Activated T-cell treated with anti-CD3 and anti-CD28 coated beads, Interleukin-2, amount 50 U/mL, for 1 hour (primary cell): ENCODE measurements around the gene CRTAC1.
A peak's percentile ranks its signal among the peaks of the same experiment; 100 is the strongest.

Experiments
- DNase-seq: peaks from one replicate; pipeline ENCODE4 v3.0.0-alpha.2; 2020

Gene CRTAC1

GRCh38 chr10:97894092-97894491, 136.3 kb downstream of the CRTAC1 start:
- DNase-seq = no peak

DNA sequence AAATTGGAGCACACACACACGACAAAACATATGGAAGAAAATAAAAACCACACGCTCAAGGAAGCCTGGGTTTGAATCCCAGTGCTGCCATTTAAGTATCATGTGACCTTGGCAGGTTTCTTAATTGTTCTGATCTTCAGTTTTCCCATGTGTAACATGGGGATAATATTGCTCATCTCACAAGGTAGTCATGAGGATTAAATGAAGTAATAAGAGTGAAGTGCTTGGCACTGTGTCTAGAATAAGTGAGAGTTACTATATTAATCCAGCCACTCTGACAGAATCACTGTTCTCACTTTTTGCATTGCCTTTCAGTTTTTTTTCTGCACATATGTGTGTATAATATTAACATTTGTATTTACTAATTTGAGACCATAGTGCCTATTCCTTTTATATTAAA, 137.5 kb downstream of the CRTAC1 start:
- no peak for DNase-seq

DNA sequence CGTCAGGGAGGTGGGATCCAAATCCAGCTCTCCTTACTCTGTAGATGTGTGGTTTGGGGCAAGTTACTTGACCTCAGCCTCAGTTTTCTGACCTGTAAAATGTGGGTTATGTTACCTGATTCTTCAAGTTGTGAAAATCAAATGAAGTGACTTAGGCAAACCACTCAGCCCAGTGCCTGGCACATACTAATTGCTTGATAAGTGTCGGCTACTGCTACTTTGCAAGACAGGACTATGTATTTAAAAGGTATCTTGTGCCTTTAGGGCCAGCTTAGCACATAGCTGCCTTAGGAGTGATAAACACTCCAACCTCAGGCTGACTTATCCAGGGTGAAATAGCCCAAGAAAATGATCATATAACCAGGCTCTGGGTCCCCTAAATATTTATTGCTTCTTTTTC, 137.9 kb downstream of the CRTAC1 start:
- DNase-seq = no peak

- no peak for DNase-seq
Measured at GRCh38 chr10:97891497-97892167, 138.8 kb downstream of the CRTAC1 start.

DNA sequence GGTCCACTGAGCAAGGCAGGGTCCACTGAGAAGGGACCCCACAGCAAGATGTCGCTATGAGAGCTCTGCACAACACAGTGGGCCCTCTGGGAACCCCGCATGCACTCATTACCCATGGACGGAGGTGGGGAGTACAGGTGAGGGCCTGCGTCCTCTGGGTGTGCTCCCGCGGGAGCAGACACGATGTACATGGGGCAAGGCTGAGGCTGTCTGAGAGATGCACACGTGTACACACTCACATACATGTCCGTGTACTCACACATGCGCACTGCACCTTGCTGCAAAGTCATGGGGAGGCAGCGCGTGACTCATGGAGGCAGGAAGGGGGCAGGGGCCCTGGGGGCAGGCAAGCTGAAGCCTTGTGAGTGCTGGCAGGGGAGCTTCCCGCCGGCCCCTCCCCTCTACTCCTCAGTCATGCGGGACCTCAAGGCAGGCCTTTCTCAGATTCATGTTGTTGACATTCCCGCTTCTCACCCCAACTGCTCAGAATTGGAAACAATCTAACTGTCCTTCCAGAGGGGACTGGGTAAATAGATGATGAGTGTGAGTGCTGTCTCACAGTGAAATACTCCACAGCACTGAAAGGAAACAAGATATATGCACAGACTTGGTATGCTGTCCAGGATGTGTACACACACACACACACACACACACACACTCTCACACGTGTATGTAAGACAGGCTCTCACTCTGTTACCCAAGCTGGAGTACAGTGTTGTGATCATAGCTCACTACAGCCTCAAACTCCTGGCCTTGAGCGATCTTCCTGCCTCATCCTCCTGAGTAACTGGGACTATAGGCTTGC, 140.8 kb downstream of the CRTAC1 start:
- no peak for DNase-seq

- DNase-seq = no peak
Measured at GRCh38 chr10:97888641-97889262, 141.7 kb downstream of the CRTAC1 start.

DNA sequence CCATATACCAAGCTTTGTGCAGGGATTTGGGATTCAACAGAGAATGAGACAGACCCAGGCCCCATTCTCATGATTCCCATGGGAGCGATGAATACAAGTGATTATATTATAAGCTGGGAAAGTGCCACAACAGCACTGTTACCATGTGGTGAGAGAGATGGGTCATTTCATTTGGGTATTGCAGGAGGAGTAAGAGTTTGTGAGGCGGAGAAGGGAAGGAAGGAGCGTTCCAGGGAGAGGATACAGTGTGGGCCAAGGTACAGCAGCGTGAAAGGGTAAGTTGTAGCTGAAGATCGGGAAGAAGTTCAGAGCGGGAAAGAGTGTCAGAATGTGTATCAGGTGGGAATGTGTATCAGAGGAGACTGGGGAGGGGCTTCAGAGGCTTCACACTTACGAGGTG, 142.3 kb downstream of the CRTAC1 start:
- no peak for DNase-seq

DNA sequence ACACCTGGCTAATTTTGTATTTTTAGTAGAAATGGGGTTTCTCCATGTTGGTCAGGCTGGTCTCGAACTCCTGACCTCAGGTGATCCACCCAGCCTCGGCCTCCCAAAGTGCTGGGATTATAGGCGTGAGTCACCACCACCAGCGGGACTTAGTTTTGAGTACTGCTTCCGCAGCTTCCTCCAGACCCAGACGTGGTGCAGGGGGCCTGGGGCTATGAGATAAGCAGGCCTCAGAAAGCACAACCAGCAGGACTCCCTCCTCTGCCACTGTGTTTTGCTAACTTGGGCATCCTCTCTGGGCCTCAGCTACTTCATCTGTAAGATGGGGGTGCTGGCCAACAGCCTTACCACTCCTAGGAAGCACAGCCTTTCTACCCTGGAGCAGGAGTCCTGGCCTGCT, 143.0 kb downstream of the CRTAC1 start:
- DNase-seq = no peak

GRCh38 chr10:97886286-97886685, 144.1 kb downstream of the CRTAC1 start:
- no peak for DNase-seq

GRCh38 chr10:97883092-97883485, 147.3 kb downstream of the CRTAC1 start:
- no peak for DNase-seq

DNA sequence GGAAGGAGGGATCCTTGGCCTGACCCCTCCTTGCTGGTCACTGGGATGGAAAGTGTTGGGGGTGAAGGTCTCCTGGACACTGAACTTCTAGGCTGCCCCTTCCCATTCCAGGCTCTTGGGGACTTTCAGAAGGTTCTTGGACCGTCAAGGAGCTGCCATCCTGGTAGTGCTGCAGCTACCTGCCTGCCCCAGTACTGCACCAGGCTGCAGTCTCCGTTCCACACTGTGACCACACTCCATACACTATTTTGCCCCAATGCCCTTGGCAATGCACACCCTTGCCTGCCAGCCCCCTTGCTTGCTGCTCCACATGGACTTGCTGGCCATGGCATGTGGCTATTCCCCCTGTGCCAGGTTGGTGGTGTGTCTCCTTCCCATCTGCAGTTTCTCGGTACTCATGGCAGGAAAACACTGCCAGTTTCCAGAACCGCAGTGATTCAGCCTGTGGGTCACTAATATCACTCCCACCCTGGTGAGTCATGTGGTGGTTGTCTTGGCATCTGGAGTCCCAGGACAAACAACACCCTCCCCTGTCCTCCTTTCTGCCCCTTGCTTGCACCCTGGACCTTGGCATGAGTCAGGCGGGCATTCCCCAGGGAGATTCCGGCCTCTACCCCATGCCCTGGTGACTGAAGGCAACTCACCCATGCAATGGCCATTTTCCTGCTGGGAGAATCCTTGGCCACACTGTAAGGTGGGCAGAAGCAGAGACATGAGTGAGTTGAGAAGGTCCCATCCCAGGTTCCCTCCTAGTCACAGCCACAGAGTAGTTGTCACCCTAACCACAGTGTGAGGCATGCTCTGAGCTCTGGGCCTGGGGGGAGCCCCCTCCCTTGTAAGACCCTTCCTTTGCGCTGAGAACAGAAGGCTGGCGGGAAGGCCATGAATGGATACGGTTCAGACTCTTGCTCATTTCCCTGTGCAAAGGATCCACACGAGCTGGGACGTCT, 148.0 kb downstream of the CRTAC1 start:
- DNase-seq = no peak

DNA sequence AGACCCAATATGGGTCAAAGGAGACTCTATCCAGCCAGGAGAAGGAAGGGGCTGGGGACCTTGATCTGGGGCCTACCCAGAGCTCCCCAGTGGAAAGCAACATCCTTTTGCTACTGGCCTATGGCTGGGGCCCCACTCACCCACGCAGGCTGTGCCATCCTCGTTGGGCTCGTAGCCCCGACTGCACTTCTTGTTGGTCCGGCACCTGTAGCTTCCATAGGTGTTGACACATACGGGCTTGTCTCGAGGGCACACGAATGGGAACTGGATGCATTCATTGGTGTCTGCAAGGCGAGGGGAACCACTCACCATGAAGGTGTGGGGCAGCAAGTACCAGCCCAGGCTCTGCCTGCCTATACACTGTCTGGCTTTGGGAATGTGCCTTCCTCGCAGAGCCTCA, 150.3 kb downstream of the CRTAC1 start:
- DNase-seq = no peak

GRCh38 chr10:97879241-97879640, 151.2 kb downstream of the CRTAC1 start:
- DNase-seq = no peak

GRCh38 chr10:97876402-97876801, 154.0 kb downstream of the CRTAC1 start:
- DNase-seq = no peak

GRCh38 chr10:97875391-97875790, 155.0 kb downstream of the CRTAC1 start:
- no peak for DNase-seq

- DNase-seq = no peak
Measured at GRCh38 chr10:97874332-97874731, 156.1 kb downstream of the CRTAC1 start.

DNA sequence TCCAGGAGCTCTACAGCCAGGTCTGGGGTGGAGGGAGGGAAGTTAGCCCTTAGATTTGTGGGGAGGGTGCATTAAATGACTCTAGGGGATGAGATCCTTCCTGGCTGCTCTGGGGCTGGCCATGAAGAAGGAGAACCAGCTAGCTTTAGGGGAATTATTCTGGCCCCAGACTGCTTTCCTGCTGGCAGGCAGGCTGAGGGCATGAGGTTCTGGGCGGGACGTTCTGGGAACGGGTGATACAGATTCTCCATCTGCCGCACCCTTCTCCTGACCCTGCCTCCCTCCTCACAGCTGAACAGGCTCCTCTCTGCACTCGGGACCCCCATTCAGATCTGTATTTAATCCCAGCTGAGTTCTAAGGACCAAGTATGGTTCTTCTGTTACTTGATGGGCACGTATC, 156.9 kb downstream of the CRTAC1 start:
- no peak for DNase-seq

DNA sequence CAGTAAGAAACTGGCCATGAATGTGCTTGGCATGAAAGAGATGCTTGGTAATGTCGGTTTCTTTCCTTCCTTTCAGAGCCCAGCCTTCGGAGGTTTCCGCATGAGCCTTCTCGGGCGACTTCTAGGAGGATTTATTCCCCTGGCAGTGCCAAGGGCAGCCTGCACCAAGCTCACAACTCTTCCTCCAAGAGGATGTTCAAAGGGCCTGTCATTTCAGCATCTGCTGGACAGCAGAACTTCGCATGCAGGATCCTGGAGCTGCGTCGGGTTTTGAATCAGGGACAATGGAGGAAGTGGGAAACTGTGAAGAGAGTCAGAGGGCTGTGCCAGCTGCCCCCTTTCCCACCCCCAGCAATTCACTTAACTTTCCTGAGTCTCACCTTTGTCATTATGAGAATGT, 159.4 kb downstream of the CRTAC1 start:
- no peak for DNase-seq

GRCh38 chr10:97869091-97870042, 161.1 kb downstream of the CRTAC1 start:
- peak; percentile 81 for DNase-seq

DNA sequence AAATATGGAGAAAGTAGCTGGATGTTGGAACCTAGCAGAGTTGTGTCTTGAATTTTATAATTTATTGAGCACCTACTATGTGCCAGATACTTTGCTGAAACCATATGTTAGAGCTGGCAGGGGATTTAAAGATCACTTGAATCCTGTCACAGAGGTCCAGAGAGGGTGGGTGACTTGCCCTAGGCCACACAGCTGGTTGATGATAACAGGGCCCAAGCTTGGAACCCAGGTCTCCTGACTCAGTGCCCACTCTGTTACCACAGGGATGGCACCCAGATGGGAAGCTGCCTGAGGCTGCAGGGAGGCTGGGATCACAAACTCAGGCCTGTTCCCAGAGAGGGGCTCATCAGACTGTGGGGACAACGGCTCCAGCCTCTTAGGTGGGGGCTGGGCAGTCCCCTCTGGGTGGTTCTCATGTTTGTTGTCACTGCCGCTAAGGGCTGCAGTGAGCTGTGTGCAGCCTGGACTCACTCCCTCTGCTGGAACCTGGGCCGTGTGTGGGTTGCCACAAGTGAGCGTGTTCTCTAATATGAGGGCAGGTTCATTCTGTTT, 162.2 kb downstream of the CRTAC1 start:
- DNase-seq = no peak

- DNase-seq = no peak
Measured at GRCh38 chr10:97867220-97867800, 163.1 kb downstream of the CRTAC1 start.
